Limb (tissue), 2 donors: ENCODE data around the gene STK4.
"Not testable (repeated sequence)": the region's sequence is repeated elsewhere in the genome, so short reads cannot be mapped to it uniquely, and the experiment has no call there.

ENCODE experiments used
- DNase-seq, 2 donors: peaks; one replicate each; pipeline ENCODE4 v3.0.0-alpha.2; 2016; ENCODE audit errors: extremely low spot score in 2 of 2

The STK4 gene

GRCh38 chr20:45053430-45054351, 87.4 kb downstream of the STK4 start:
- DNase-seq = no peak

- DNase-seq = no peak
Observed at GRCh38 chr20:45055056-45055455, 88.7 kb downstream of the STK4 start.

- DNase-seq = no peak
Observed at GRCh38 chr20:45056473-45057173, 90.3 kb downstream of the STK4 start.

- no peak for DNase-seq
Observed at GRCh38 chr20:45058168-45058850, 92.0 kb downstream of the STK4 start.

GRCh38 chr20:45059022-45059728, 92.9 kb downstream of the STK4 start:
- no peak for DNase-seq

GRCh38 chr20:45060294-45060693, 94.0 kb downstream of the STK4 start:
- DNase-seq = no peak

- no peak for DNase-seq
Observed at GRCh38 chr20:45061244-45061643, 94.9 kb downstream of the STK4 start.

- not testable (repeated sequence) for DNase-seq
Observed at GRCh38 chr20:45063107-45063506, 96.8 kb downstream of the STK4 start.

GRCh38 chr20:45064812-45065211, 98.5 kb downstream of the STK4 start:
- no peak for DNase-seq

GRCh38 chr20:45066372-45066771, 100.1 kb downstream of the STK4 start:
- no peak for DNase-seq

- DNase-seq = no peak
Observed at GRCh38 chr20:45067087-45067486, 100.8 kb downstream of the STK4 start.

- no peak for DNase-seq
Observed at GRCh38 chr20:45067558-45067957, 101.2 kb downstream of the STK4 start.

- no peak for DNase-seq
Observed at GRCh38 chr20:45069261-45069660, 102.9 kb downstream of the STK4 start.

- no peak for DNase-seq
Observed at GRCh38 chr20:45070932-45071632, 104.8 kb downstream of the STK4 start.

- DNase-seq = no peak
Observed at GRCh38 chr20:45072066-45072465, 105.8 kb downstream of the STK4 start.

GRCh38 chr20:45073221-45073620, 106.9 kb downstream of the STK4 start:
- DNase-seq = no peak

GRCh38 chr20:45077559-45077958, 111.2 kb downstream of the STK4 start:
- no peak for DNase-seq

- no peak for DNase-seq
Observed at GRCh38 chr20:45080867-45081624, 114.7 kb downstream of the STK4 start.

- DNase-seq = no peak
Observed at GRCh38 chr20:45082468-45082867, 116.2 kb downstream of the STK4 start.

GRCh38 chr20:45083127-45083526, 116.8 kb downstream of the STK4 start:
- no peak for DNase-seq
